G401 (cell line): ENCODE data around the gene MBIP. TPM values are rescaled to one million over a fixed set of nuclear protein-coding genes. Genes with fewer than 3 reads are reported as not detected.
"Not testable (repeated sequence)": the region's sequence is repeated elsewhere in the genome, so short reads cannot be mapped to it uniquely, and the experiment has no call there.

ENCODE experiments used
- DNase-seq: peaks from one replicate; pipeline ENCODE4 v3.0.0-alpha.2; 2015; ENCODE audit warnings: low spot score
- in situ Hi-C: cut with HindIII; loops from 2 replicates; pipeline ENCODE4 v1.10.0; 2016; ENCODE audit warnings: low sequenced_read_pairs, mixed read lengths
- total RNA-seq: library from RNA; depleted of rRNA; stranded (reverse); fragments of >200 nt; shearing (Covaris generic); gene quantifications from 2 replicates; pipeline ENCODE4 v1.2.3, GENCODE V29; 2014; rRNA removed

Gene MBIP
- total RNA-seq = 5.8 and 9.6 TPM in 2 replicates

GRCh38 chr14:36320200-36320896 lies at the start of gene MBIP:
MBIP (minus strand) TSS chr14:36320637; CDS start chr14:36320588, 49 bp downstream.
- DNase-seq = peak; percentile 98
- in situ Hi-C loops = no loop called here

- in situ Hi-C loops = no loop called here
- DNase-seq = no peak
These were observed 47.7 kb upstream of the MBIP start for GRCh38 chr14:36367985-36368774.

- no peak for DNase-seq
- in situ Hi-C loops = no loop called here
These were observed 45.3 kb upstream of the MBIP start for GRCh38 chr14:36365766-36366165.

GRCh38 chr14:36363704-36364103 lies 43.3 kb upstream of the MBIP start:
- no peak for DNase-seq
- in situ Hi-C loops = no loop called here

- no peak for DNase-seq
- in situ Hi-C loops = no loop called here
These were observed 42.2 kb upstream of the MBIP start for GRCh38 chr14:36362648-36363047.

GRCh38 chr14:36361210-36361853 lies 40.9 kb upstream of the MBIP start:
- no peak for DNase-seq
- in situ Hi-C loops = no loop called here

GRCh38 chr14:36356862-36357261 lies 36.4 kb upstream of the MBIP start:
- DNase-seq = no peak
- in situ Hi-C loops = no loop called here

GRCh38 chr14:36346052-36346451 lies 25.6 kb upstream of the MBIP start:
- in situ Hi-C loops = no loop called here

GRCh38 chr14:36344211-36344610 lies 23.8 kb upstream of the MBIP start:
- DNase-seq = no peak

More at GRCh38 chr14:36346052-36346451, 25.6 kb upstream of the MBIP start:
- DNase-seq = no peak

GRCh38 chr14:36341811-36342210 lies 21.4 kb upstream of the MBIP start:
- DNase-seq, in situ Hi-C loops: not testable (repeated sequence)

More at GRCh38 chr14:36344211-36344610, 23.8 kb upstream of the MBIP start:
- in situ Hi-C loops = no loop called here

- DNase-seq = no peak
- in situ Hi-C loops = no loop called here
These were observed 19.9 kb upstream of the MBIP start for GRCh38 chr14:36340276-36340890.

GRCh38 chr14:36339816-36340215 lies 19.4 kb upstream of the MBIP start:
- no peak for DNase-seq
- in situ Hi-C loops = no loop called here

- in situ Hi-C loops = no loop called here
- DNase-seq = no peak
These were observed 12.7 kb upstream of the MBIP start for GRCh38 chr14:36333119-36333518.

- in situ Hi-C loops, DNase-seq: not testable (repeated sequence)
These were observed 7.1 kb upstream of the MBIP start for GRCh38 chr14:36327573-36327972.

- in situ Hi-C loops = no loop called here
These were observed 5.4 kb upstream of the MBIP start for GRCh38 chr14:36325853-36326252.

GRCh38 chr14:36324897-36325296 lies 4.5 kb upstream of the MBIP start:
- in situ Hi-C loops = no loop called here
- DNase-seq = no peak

More at GRCh38 chr14:36325853-36326252, 5.4 kb upstream of the MBIP start:
- no peak for DNase-seq

GRCh38 chr14:36320897-36321381 lies 502 bp upstream of the MBIP start:
- in situ Hi-C loops = no loop called here
- no peak for DNase-seq

GRCh38 chr14:36319899-36320199 lies 588 bp downstream of the MBIP start:
- no peak for DNase-seq
- in situ Hi-C loops = no loop called here

GRCh38 chr14:36317650-36318049 lies 2.8 kb downstream of the MBIP start:
- DNase-seq = no peak
- in situ Hi-C loops = no loop called here

- in situ Hi-C loops = no loop called here
- no peak for DNase-seq
These were observed 4.3 kb downstream of the MBIP start for GRCh38 chr14:36316131-36316530.
